PC-9 (cell line): Measurements from ENCODE around the gene CDT1.

ENCODE experiments used
- CTCF ChIP-seq: fragments of 200-600 bp; sonication (generic); conservative IDR thresholded peaks from 2 replicates; pipeline ENCODE4 v1.6.1; 2017; ENCODE audit warnings: mixed run types, antibody characterized with exemption, mild to moderate bottlenecking, moderate library complexity
- EZH2 ChIP-seq: fragments of 200-600 bp; sonication (generic); IDR thresholded peaks from 2 replicates; pipeline ENCODE4 v1.8.0; 2017; ENCODE audit warnings: antibody characterized with exemption, low read depth

- TF ChIP-seq CTCF, result no peak
- TF ChIP-seq EZH2, result no peak
These were observed 1.7 kb downstream of the CDT1 start for GRCh38 chr16:88805340-88805715.
